Testis (tissue), 3 donors: ENCODE data around the gene COL6A2. TPM values are rescaled to one million over a fixed set of nuclear protein-coding genes. Genes with fewer than 3 reads are reported as not detected.

ENCODE experiments used
- DNase-seq: peaks from one replicate; pipeline ENCODE4 v3.0.0-alpha.2; 2019
- H3K27ac ChIP-seq, 2 donors: fragments of 200-600 bp; sonication (generic); one replicate each; pipeline ENCODE4 v1.5.1; 2019
- H3K27me3 ChIP-seq: fragments of 200-600 bp; sonication (generic); one replicate; pipeline ENCODE4 v1.5.1; 2019
- H3K36me3 ChIP-seq: fragments of 200-600 bp; sonication (generic); one replicate; pipeline ENCODE4 v1.5.1; 2017; ENCODE audit warnings: low read depth; ENCODE audit errors: missing control alignments
- H3K4me1 ChIP-seq: fragments of 200-600 bp; sonication (generic); one replicate; pipeline ENCODE4 v1.5.1; 2019
- H3K4me3 ChIP-seq, 2 donors: fragments of 200-600 bp; sonication (generic); one replicate each; pipeline ENCODE4 v1.5.1; 2017 to 2019
- H3K9me3 ChIP-seq: fragments of 200-600 bp; sonication (generic); one replicate; pipeline ENCODE4 v1.5.1; 2017
- POLR2A ChIP-seq: fragments of 450-650 bp; IDR thresholded peaks from one replicate; pipeline ENCODE4 v1.6.1; 2017; ENCODE audit warnings: antibody characterized with exemption, mild to moderate bottlenecking, moderate library complexity
- WGBS, 2 donors: methylation state at CpG; one replicate each; pipeline ENCODE4 v1.1.5; 2018; 5-methylcytosine and 5-hydroxymethylcytosine counted together
- intact Hi-C: fragments of 100-400 bp; cut with DNase I; formaldehyde crosslinking; loops from one replicate; pipeline ENCODE4 v1.15.1; 2023; ENCODE audit warnings: low total_unique reads
- polyA plus RNA-seq: library from polyadenylated mRNA; stranded (reverse); fragments of 350-450 nt; fragmentation: Illumina TruSeq; extraction: RNeasy Lipid Tissue Mini Kit (QIAGEN cat#74804); gene quantifications from one replicate; pipeline ENCODE4 v1.2.3, GENCODE V29; 2014; ENCODE audit warnings: low read depth, low replicate concordance; ENCODE audit not compliant: insufficient read depth
- total RNA-seq, 2 donors: library from RNA; depleted of rRNA; stranded (reverse); fragments of >200 nt; gene quantifications; one replicate each; pipeline ENCODE4 v1.2.3, GENCODE V29; 2016
- TF ChIP-seq, protein P1 (sequence below), 3 experiments: fragments of 450-650 bp in 2 of 3; fragments of 200-600 bp in 1 of 3; sonication (generic) in 1 of 3; IDR thresholded peaks; one replicate each; pipeline ENCODE4 v1.5.1; 2016 to 2019; ENCODE audit warnings: antibody characterized with exemption in 3 of 3, mild to moderate bottlenecking in 2 of 3, moderate library complexity in 1 of 3

COL6A2 gene
- total and polyA plus RNA-seq, 3 donors from 2014 or later, result 192 to 362 (median 236) TPM

DNA sequence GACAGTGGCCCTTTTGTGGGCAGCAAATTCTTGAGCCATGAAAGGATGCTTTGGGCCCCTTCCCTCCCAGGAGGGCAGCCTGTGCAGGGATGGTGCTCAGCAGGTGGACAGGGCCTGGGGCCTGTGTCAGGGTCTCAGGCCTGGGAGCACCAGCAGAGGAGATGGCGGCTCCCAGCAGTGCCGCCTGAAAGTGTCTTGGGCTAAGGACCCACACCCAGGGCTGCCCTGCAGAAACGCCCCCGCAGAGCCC, 33.6 kb downstream of the COL6A2 start:
- DNase-seq, result no peak
- WGBS, 2 donors, result 89% methylated on average over 4 of the region's 4 CpGs; no CpG with 5 or more reads in 1 of the 2 donors

GRCh38 chr21:46131838-46132651, 34.1 kb downstream of the COL6A2 start:
- H3K27ac ChIP-seq, result no peak overlapping the region
- H3K36me3 ChIP-seq, result no peaks in the 10 kb centered on the region
- no peaks in the 10 kb centered on the region for H3K27me3 ChIP-seq
- H3K4me1 ChIP-seq, result peaks cover 4% of the 10 kb centered on the region
- DNase-seq, result no peak
- intact Hi-C loops, result no loop called here
- H3K9me3 ChIP-seq, result no peaks in the 10 kb centered on the region
- 93 to 98% methylated on average over 51 to 80 of the region's 85 CpGs for WGBS, 2 donors
- H3K4me3 ChIP-seq, result no peak overlapping the region
- TF ChIP-seq, protein P1, sequence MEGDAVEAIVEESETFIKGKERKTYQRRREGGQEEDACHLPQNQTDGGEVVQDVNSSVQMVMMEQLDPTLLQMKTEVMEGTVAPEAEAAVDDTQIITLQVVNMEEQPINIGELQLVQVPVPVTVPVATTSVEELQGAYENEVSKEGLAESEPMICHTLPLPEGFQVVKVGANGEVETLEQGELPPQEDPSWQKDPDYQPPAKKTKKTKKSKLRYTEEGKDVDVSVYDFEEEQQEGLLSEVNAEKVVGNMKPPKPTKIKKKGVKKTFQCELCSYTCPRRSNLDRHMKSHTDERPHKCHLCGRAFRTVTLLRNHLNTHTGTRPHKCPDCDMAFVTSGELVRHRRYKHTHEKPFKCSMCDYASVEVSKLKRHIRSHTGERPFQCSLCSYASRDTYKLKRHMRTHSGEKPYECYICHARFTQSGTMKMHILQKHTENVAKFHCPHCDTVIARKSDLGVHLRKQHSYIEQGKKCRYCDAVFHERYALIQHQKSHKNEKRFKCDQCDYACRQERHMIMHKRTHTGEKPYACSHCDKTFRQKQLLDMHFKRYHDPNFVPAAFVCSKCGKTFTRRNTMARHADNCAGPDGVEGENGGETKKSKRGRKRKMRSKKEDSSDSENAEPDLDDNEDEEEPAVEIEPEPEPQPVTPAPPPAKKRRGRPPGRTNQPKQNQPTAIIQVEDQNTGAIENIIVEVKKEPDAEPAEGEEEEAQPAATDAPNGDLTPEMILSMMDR (IDR thresholded peaks at IDR 0.05), result no peak
- TF ChIP-seq POLR2A, result no peak

More for the DNA sequence above, 33.6 kb downstream of the COL6A2 start:
- Histone ChIP-seq H3K36me3 (no peaks in the 10 kb centered on the region), H3K4me1 (peaks cover 2% of the 10 kb centered on the region), H3K27ac (no peak overlapping the region), H3K4me3 (no peak overlapping the region), H3K27me3 (no peaks in the 10 kb centered on the region), H3K9me3 (no peaks in the 10 kb centered on the region)
- TF ChIP-seq, protein P1 (IDR thresholded peaks at IDR 0.05), result no peak
- TF ChIP-seq POLR2A, result no peak
- intact Hi-C loops, result no loop called here

GRCh38 chr21:46135782-46136395, 38.0 kb downstream of the COL6A2 start:
- peaks cover 4% of the 10 kb centered on the region for H3K4me1 ChIP-seq
- H3K27ac ChIP-seq, result no peak overlapping the region
- no peak for DNase-seq
- H3K4me3 ChIP-seq, result no peak overlapping the region
- no peak for TF ChIP-seq POLR2A
- TF ChIP-seq, protein P1 (IDR thresholded peaks at IDR 0.05), result no peak
- H3K9me3 ChIP-seq, result no peaks in the 10 kb centered on the region
- intact Hi-C loops, result no loop called here
- no peaks in the 10 kb centered on the region for H3K27me3 ChIP-seq
- WGBS, 2 donors, result 55 to 67% methylated on average over 5 to 7 of the region's 7 CpGs
- no peaks in the 10 kb centered on the region for H3K36me3 ChIP-seq

DNA sequence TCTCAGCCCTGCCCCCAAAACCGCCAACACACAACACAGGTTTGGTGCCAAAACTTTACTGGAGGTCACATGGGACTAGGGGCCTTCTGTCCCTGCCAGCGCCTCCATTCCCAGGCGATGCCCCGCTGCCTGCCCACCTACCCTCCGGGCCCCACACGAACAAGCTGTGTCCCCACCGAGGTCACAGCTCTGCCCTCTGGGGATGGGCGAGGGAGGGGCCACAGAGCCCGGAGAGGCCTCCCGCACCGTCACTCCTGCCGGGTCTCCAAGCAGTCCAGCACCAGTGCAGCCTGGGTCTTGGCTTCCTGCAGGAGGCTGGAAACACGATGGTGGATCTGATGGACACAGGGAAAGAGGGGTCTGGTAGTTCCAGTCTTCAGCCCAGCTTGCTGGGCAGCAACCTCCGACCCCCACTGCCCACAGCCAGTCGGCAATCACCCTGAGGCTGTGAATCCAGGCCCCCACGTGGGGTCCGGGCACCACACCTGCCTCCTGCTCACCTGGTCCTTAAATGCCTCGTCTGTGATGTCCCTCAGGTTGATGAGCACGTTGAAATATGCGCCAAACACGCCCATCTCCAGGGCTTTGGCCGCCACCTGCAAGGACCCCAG, 38.9 kb downstream of the COL6A2 start:
- no peak for DNase-seq
- Histone ChIP-seq H3K4me1 (peaks cover 4% of the 10 kb centered on the region), H3K36me3 (no peaks in the 10 kb centered on the region), H3K4me3 (no peak overlapping the region), H3K27me3 (no peaks in the 10 kb centered on the region), H3K27ac (no peak overlapping the region), H3K9me3 (no peaks in the 10 kb centered on the region)
- intact Hi-C loops, result no loop called here
- TF ChIP-seq, protein P1 (IDR thresholded peaks at IDR 0.05), result no peak
- no peak for TF ChIP-seq POLR2A
- WGBS, 2 donors, result 87 to 92% methylated on average over 22 of the region's 22 CpGs
